Activated T-cell treated with anti-CD3 and anti-CD28 coated beads, Interleukin-2, amount 50 U/mL, for 72 hours (primary cell): ENCODE measurements around the gene ABCC12. TPM values are rescaled to one million over a fixed set of nuclear protein-coding genes. Genes with fewer than 3 reads are reported as not detected.

Source experiments
- ATAC-seq, 2 donors: fragments of 150-1000 bp; cut with Tn5 transposase; replicated peaks in 1 of 2; 2 replicates each; pipeline ENCODE4 v1.10.0; 2021; ENCODE audit warnings: moderate library complexity in 2 of 2, mild to moderate bottlenecking in 1 of 2
- DNase-seq, 2 donors: peaks; one replicate each; pipeline ENCODE4 v3.0.0; 2021 to 2022; ENCODE audit warnings: mixed read lengths in 1 of 2
- H3K27ac Mint-ChIP-seq: one replicate; pipeline ENCODE4 v1.8.0; 2022; ENCODE audit warnings: mild to moderate bottlenecking, moderate library complexity, mixed read lengths
- H3K27me3 Mint-ChIP-seq: one replicate; pipeline ENCODE4 v1.8.0; 2022; ENCODE audit warnings: low read depth, mixed read lengths
- H3K36me3 Mint-ChIP-seq, 2 donors: one replicate each; pipeline ENCODE4 v1.8.0; 2022; ENCODE audit warnings: mixed read lengths in 2 of 2, mild to moderate bottlenecking in 1 of 2; ENCODE audit not compliant: insufficient read depth in 2 of 2
- H3K4me1 Mint-ChIP-seq: one replicate; pipeline ENCODE4 v1.8.0; 2022; ENCODE audit warnings: low read depth, mixed read lengths
- H3K4me3 Mint-ChIP-seq, 2 donors: one replicate each; pipeline ENCODE4 v1.8.0; 2022; ENCODE audit warnings: mild to moderate bottlenecking in 2 of 2, mixed read lengths in 2 of 2, moderate library complexity in 2 of 2
- H3K9me3 Mint-ChIP-seq, 2 donors: one replicate each; pipeline ENCODE4 v1.8.0; 2022; ENCODE audit warnings: mixed read lengths in 2 of 2
- total RNA-seq, 2 donors: library from RNA; stranded (reverse); gene quantifications; one replicate each; pipeline ENCODE4 v1.2.3, GENCODE V29; 2022

ABCC12 gene
- total RNA-seq, 2 donors from 2014 or later: not detected

DNA sequence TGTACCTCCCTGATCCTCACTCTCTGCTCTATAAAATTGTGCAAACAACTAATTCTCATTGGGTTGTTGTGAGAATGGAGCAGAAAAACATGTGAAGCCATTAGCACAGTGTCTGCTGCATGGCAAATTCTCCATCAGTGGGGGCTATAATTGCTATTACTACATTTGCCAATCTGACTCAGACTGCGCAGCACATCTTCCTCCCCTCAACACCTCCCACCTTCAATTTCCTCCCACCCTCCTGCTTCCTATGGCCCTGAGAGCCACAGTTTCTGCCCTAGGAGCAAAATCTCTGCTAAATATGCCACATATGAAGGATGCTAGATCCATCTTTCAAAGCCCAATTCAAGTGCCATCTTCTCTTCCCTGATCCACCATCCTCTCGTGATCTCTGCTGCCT lies 37.0 kb downstream of the ABCC12 start:
- DNase-seq (no peak), ATAC-seq (no peak)
- Mint-ChIP-seq H3K36me3 (no peaks in the 10 kb centered on the region), H3K4me1 (peaks cover 16% of the 10 kb centered on the region), H3K27me3 (peaks cover 29% of the 10 kb centered on the region), H3K27ac (no peak overlapping the region), H3K9me3 (no peaks in the 10 kb centered on the region), H3K4me3 (no peak overlapping the region)

DNA sequence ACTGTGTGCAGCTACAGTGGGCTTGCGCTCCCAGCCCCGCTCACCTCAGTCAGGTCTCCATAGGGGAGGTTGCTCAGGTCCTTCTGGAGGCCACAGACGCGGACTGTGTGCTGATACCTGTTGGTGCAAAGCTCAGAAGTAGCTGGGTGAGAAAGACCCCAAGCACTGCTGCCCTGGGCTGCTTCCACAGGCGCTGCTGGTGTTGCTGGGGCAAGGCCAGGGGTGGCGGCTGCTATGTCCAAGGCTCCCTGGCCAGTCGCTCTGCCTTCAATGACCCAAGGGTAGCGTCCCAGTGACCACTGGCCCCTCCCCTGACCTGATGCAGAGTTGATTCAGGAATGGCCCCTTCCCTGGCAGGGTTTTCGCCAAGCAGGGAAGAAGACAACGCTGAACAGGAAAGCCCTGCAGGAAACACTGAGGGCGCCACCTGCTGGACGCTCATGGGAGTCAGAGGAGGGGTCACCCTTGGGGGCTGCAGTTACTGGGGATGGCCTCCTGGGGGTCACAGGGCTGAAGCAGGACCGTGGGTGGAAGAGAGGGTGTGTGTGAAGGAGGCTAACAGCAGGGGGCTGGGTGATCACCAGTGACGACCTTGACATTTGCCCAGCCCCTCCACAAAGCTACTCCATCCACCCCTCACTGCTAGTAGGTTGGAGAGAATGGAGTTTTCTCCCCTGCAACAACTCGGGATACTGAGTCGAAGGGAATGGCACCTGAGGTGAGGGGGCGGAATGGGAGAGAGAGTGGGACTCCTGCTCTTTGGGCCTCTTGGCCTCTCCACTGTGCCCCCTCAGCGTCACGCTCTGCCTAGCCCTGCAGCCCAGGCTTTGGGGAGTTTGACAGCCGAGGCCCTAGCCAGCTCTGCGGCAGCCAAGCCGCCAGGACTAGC lies 38.3 kb downstream of the ABCC12 start:
- peak; percentile 54 to 71 for DNase-seq
- Mint-ChIP-seq H3K4me3 (no peak overlapping the region), H3K27me3 (peaks cover 35% of the 10 kb centered on the region), H3K36me3 (no peaks in the 10 kb centered on the region), H3K9me3 (no peaks in the 10 kb centered on the region), H3K27ac (no peak overlapping the region), H3K4me1 (peaks cover 5% of the 10 kb centered on the region)
- peak; percentile 71 to 88 for ATAC-seq

DNA sequence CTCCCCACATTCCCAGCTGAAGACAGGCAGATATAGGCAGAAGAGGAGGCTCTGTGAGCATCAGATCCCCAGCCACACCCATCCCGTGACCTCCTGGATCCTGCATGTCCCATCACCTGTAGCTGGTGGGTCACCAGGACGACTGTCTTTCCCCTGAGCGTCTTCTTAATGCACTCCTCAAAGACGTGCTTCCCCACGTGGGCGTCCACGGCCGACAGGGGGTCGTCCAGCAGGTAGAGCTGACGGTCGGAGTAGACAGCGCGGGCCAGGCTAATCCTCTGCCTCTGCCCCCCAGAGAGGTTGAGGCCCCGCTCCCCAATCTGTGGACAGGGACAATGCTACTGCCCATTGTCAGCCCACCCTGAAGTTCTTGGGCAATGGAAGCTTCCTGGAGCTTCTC lies 40.5 kb downstream of the ABCC12 start:
- Mint-ChIP-seq H3K27me3 (peaks cover 43% of the 10 kb centered on the region), H3K27ac (no peak overlapping the region), H3K9me3 (no peaks in the 10 kb centered on the region), H3K4me3 (no peak overlapping the region), H3K36me3 (no peaks in the 10 kb centered on the region), H3K4me1 (peaks cover 5% of the 10 kb centered on the region)
- ATAC-seq: no peak
- DNase-seq: no peak

GRCh38 chr16:48114410-48114809 lies 41.4 kb downstream of the ABCC12 start:
- Mint-ChIP-seq H3K4me1 (peaks cover 5% of the 10 kb centered on the region), H3K4me3 (no peak overlapping the region), H3K27me3 (peaks cover 40% of the 10 kb centered on the region), H3K9me3 (no peaks in the 10 kb centered on the region), H3K36me3 (no peaks in the 10 kb centered on the region), H3K27ac (no peak overlapping the region)
- no peak for DNase-seq
- ATAC-seq: no peak

DNA sequence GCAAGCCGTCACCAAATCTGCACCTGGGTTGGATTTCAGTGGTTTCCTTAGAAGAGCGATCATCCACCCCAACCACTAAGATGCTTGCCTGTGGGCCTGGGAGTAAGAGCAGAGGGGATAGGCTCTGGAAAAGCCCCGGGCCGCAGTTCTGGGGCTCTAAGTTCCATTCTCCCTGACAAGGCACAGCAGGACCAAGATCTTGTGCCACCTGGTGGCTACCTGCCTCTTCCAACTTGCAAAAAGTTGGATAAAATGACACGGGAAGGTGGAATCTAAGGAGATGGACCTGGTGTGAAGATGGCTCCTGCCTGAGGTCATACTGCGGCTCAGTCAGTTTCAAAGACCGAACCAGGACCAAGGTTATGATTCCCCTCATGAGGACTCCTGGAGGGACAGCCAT lies 42.3 kb downstream of the ABCC12 start:
- H3K4me3 Mint-ChIP-seq: no peak overlapping the region
- ATAC-seq: no peak

GRCh38 chr16:48113001-48113400 lies 42.8 kb downstream of the ABCC12 start:
- H3K4me1 Mint-ChIP-seq: no peaks in the 10 kb centered on the region
- no peak overlapping the region for H3K27ac Mint-ChIP-seq
- H3K36me3 Mint-ChIP-seq: no peaks in the 10 kb centered on the region
- ATAC-seq (no peak), DNase-seq (no peak)
- H3K4me3 Mint-ChIP-seq: no peak overlapping the region
- H3K27me3 Mint-ChIP-seq: peaks cover 34% of the 10 kb centered on the region
- no peaks in the 10 kb centered on the region for H3K9me3 Mint-ChIP-seq

More for the DNA sequence above, 42.3 kb downstream of the ABCC12 start:
- Mint-ChIP-seq H3K27me3 (peaks cover 34% of the 10 kb centered on the region), H3K4me1 (no peaks in the 10 kb centered on the region), H3K9me3 (no peaks in the 10 kb centered on the region), H3K36me3 (no peaks in the 10 kb centered on the region), H3K27ac (no peak overlapping the region)
- no peak for DNase-seq

- no peak for DNase-seq
- Mint-ChIP-seq H3K27me3 (peaks cover 34% of the 10 kb centered on the region), H3K9me3 (no peaks in the 10 kb centered on the region), H3K4me1 (no peaks in the 10 kb centered on the region), H3K36me3 (no peaks in the 10 kb centered on the region), H3K4me3 (no peak overlapping the region), H3K27ac (no peak overlapping the region)
- no peak for ATAC-seq
Observed at GRCh38 chr16:48112600-48112999, 43.2 kb downstream of the ABCC12 start.

DNA sequence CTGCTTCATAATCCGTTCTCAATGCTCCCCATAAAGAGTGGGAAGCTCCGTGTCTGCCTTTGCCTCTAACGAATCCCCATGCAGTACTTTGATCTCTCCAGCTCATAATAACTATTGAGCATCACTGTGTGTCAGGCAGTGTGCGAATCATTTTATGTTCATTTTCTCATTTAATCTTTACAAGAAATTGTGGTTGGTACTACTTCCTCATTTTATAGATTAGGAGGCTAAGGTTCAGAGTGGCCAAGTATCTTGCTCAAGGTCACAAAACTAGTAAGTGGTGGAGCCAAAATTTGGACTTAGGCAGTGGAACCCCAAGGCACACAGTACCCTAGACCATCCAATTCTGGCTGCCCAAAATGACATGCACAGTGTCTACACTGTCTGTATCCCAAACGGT lies 44.8 kb downstream of the ABCC12 start:
- no peak overlapping the region for H3K4me3 Mint-ChIP-seq
- H3K9me3 Mint-ChIP-seq: no peaks in the 10 kb centered on the region
- DNase-seq: no peak
- peaks cover 42% of the 10 kb centered on the region for H3K27me3 Mint-ChIP-seq
- H3K27ac Mint-ChIP-seq: no peak overlapping the region
- H3K4me1 Mint-ChIP-seq: no peaks in the 10 kb centered on the region
- H3K36me3 Mint-ChIP-seq: no peaks in the 10 kb centered on the region
- ATAC-seq: no peak

DNA sequence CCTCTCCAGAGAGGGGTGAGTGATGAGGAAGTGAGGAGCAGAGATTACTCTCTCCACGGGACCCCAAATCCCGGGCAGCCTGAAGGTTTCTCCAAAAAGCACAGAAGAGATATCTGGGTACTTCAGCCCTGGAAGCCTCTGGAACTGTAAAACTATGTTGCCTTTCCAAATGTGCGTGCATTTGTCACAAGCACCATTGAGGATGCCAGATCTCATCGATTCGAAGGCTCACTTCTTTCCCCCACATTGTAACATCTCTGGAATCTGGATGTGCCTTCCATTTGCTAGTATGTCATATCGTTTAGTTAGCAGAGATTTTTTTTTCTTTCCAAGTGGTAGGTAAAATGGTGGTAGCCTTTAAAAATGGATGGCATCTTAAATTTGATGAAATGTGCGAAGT lies 45.8 kb downstream of the ABCC12 start:
- H3K4me1 Mint-ChIP-seq: no peaks in the 10 kb centered on the region
- ATAC-seq (no peak), DNase-seq (no peak)
- no peaks in the 10 kb centered on the region for H3K36me3 Mint-ChIP-seq
- peaks cover 48% of the 10 kb centered on the region for H3K27me3 Mint-ChIP-seq
- H3K27ac Mint-ChIP-seq: no peak overlapping the region
- H3K4me3 Mint-ChIP-seq: no peak overlapping the region
- H3K9me3 Mint-ChIP-seq: no peaks in the 10 kb centered on the region

DNA sequence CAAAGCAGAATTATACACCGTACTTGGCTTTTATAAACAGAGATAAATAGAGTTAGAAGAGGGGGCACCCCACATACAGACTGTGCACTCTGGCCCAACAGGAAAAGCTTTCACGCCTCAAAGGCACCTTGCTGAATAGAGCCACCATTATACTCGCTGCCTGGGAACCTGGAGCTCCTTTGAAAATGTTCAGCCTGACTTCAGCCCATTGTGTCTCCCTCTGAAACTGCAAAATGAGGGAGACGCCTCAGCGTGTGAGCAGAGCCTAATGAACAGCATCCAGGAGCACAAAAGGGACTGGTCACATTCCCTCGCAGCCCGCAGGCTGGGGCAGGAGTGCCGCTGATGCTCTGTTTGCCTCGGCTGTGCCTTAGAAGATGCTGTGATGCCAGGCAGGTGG lies 46.3 kb downstream of the ABCC12 start:
- H3K27ac Mint-ChIP-seq: no peak overlapping the region
- ATAC-seq (no peak), DNase-seq (no peak)
- no peaks in the 10 kb centered on the region for H3K4me1 Mint-ChIP-seq
- no peak overlapping the region for H3K4me3 Mint-ChIP-seq
- no peaks in the 10 kb centered on the region for H3K36me3 Mint-ChIP-seq
- peaks cover 49% of the 10 kb centered on the region for H3K27me3 Mint-ChIP-seq
- no peaks in the 10 kb centered on the region for H3K9me3 Mint-ChIP-seq

DNA sequence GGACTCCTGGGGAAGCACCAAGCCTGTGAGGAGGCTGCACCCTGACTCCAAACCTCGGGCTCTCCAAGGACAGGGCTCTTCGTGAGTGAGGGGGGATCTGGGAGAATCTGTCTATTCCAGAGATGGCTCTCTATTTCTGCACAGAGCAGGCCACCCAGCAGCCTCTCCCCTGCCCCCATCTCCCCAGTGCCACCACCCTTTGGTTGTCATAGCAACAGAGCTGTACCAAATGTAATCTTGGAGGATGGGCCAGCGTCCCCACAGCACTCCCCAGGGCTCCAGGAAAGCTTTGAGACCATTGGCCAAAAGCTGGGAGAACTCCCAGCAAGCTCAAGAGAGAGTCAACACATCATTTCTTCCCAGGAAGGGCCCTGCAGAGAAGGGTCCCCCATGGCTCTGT lies 49.3 kb downstream of the ABCC12 start:
- no peak for DNase-seq
- H3K9me3 Mint-ChIP-seq: no peaks in the 10 kb centered on the region
- no peak overlapping the region for H3K27ac Mint-ChIP-seq
- H3K27me3 Mint-ChIP-seq: peaks cover 52% of the 10 kb centered on the region
- ATAC-seq: no peak
- no peak overlapping the region for H3K4me3 Mint-ChIP-seq
- H3K4me1 Mint-ChIP-seq: peaks cover 4% of the 10 kb centered on the region
- H3K36me3 Mint-ChIP-seq: no peaks in the 10 kb centered on the region
